Measurements from ENCODE around the gene TUSC7. TPM values are rescaled to one million over a fixed set of nuclear protein-coding genes. Genes with fewer than 3 reads are reported as not detected.

Gene TUSC7
- total RNA-seq, 1 experiment from 2014 or later, result not detected

- BruUV-seq (replicated peaks), result no TSS peak
- no peak for TF ChIP-seq CTCF (IDR thresholded peaks at IDR 0.05; ENCODE audit: unreplicated experiment)
- Mint-ChIP-seq H3K27me3 (ENCODE audit: insufficient read depth, unreplicated experiment) (peaks cover 85% of the 10 kb centered on the region), H3K27ac (ENCODE audit: low read depth, unreplicated experiment) (no peak overlapping the region), H3K4me1 (ENCODE audit: insufficient read depth, unreplicated experiment) (no peaks in the 10 kb centered on the region), H3K9me3 (ENCODE audit: unreplicated experiment) (no peaks in the 10 kb centered on the region), H3K36me3 (ENCODE audit: insufficient read depth, unreplicated experiment) (no peaks in the 10 kb centered on the region), H3K4me3 (ENCODE audit: unreplicated experiment) (no peak overlapping the region)
- CTCF ChIA-PET, result no interaction called here
- no peak for DNase-seq (ENCODE audit: unreplicated experiment)
- intact Hi-C loops (cut with micrococcal nuclease), result no loop called here
- POLR2A ChIA-PET, result no interaction called here
Observed at GRCh38 chr3:116739678-116740077, 30.1 kb downstream of the TUSC7 start.

- BruUV-seq (replicated peaks), result no TSS peak
- no peak overlapping the region for H3K4me3 Mint-ChIP-seq (ENCODE audit: unreplicated experiment)
- H3K27ac Mint-ChIP-seq (ENCODE audit: low read depth, unreplicated experiment), result no peak overlapping the region
- H3K4me1 Mint-ChIP-seq (ENCODE audit: insufficient read depth, unreplicated experiment), result no peaks in the 10 kb centered on the region
- TF ChIP-seq CTCF (IDR thresholded peaks at IDR 0.05; ENCODE audit: unreplicated experiment), result no peak
- intact Hi-C loops (cut with micrococcal nuclease), result no loop called here
- POLR2A ChIA-PET, result no interaction called here
- CTCF ChIA-PET, result no interaction called here
- no peak for DNase-seq (ENCODE audit: unreplicated experiment)
- H3K9me3 Mint-ChIP-seq (ENCODE audit: unreplicated experiment), result no peaks in the 10 kb centered on the region
- peaks cover 91% of the 10 kb centered on the region for H3K27me3 Mint-ChIP-seq (ENCODE audit: insufficient read depth, unreplicated experiment)
- no peaks in the 10 kb centered on the region for H3K36me3 Mint-ChIP-seq (ENCODE audit: insufficient read depth, unreplicated experiment)
Observed at GRCh38 chr3:116740293-116740692, 30.7 kb downstream of the TUSC7 start.

- intact Hi-C loops (cut with micrococcal nuclease), result no loop called here
- Mint-ChIP-seq H3K9me3 (ENCODE audit: unreplicated experiment) (no peaks in the 10 kb centered on the region), H3K27me3 (ENCODE audit: insufficient read depth, unreplicated experiment) (peaks cover 95% of the 10 kb centered on the region), H3K36me3 (ENCODE audit: insufficient read depth, unreplicated experiment) (no peaks in the 10 kb centered on the region), H3K27ac (ENCODE audit: low read depth, unreplicated experiment) (no peak overlapping the region), H3K4me3 (ENCODE audit: unreplicated experiment) (no peak overlapping the region), H3K4me1 (ENCODE audit: insufficient read depth, unreplicated experiment) (no peaks in the 10 kb centered on the region)
- no peak for TF ChIP-seq CTCF (IDR thresholded peaks at IDR 0.05; ENCODE audit: unreplicated experiment)
- POLR2A ChIA-PET, result no interaction called here
- no TSS peak for BruUV-seq (replicated peaks)
- CTCF ChIA-PET, result interaction anchor here (0.7 kb wide), 1 partner anchor 472 kb away, joined by 5 read pairs; no protein-coding TSS in a partner anchor
- DNase-seq (ENCODE audit: unreplicated experiment), result no peak
Observed at GRCh38 chr3:116741467-116741866, 31.9 kb downstream of the TUSC7 start.

- peaks cover 80% of the 10 kb centered on the region for H3K27me3 Mint-ChIP-seq (ENCODE audit: insufficient read depth, unreplicated experiment)
- H3K4me1 Mint-ChIP-seq (ENCODE audit: insufficient read depth, unreplicated experiment), result no peaks in the 10 kb centered on the region
- no peak overlapping the region for H3K4me3 Mint-ChIP-seq (ENCODE audit: unreplicated experiment)
- no peak for TF ChIP-seq CTCF (IDR thresholded peaks at IDR 0.05; ENCODE audit: unreplicated experiment)
- no peak overlapping the region for H3K27ac Mint-ChIP-seq (ENCODE audit: low read depth, unreplicated experiment)
- no TSS peak for BruUV-seq (replicated peaks)
- CTCF ChIA-PET, result interaction anchor here (0.6 to 1.7 kb wide), 5 partner anchors 14 to 155 kb away, joined by 3 to 6 read pairs (median 3); no protein-coding TSS in a partner anchor
- intact Hi-C loops (cut with micrococcal nuclease), result no loop called here
- no peaks in the 10 kb centered on the region for H3K9me3 Mint-ChIP-seq (ENCODE audit: unreplicated experiment)
- no peak for DNase-seq (ENCODE audit: unreplicated experiment)
- POLR2A ChIA-PET, result no interaction called here
- H3K36me3 Mint-ChIP-seq (ENCODE audit: insufficient read depth, unreplicated experiment), result no peaks in the 10 kb centered on the region
Observed at GRCh38 chr3:116743062-116743461, 33.5 kb downstream of the TUSC7 start.

Data from MCF 10A (cell line).